Fibroblast of pulmonary artery (primary cell): ENCODE measurements around the gene KIF16B.

Experiments
- DNase-seq: peaks from one replicate; pipeline ENCODE4 v3.0.0-alpha.2; 2010; ENCODE audit warnings: low read depth
- H3K4me3 ChIP-seq: replicated peaks from 2 replicates; pipeline ENCODE4 v1.5.1; 2011; ENCODE audit warnings: low read depth, mild to moderate bottlenecking, control low read depth, low read length, moderate library complexity
- CTCF ChIP-seq: IDR thresholded peaks from 2 replicates; pipeline ENCODE4 v1.5.1; 2011; ENCODE audit warnings: mild to moderate bottlenecking, control low read depth, low read length, inconsistent platforms; ENCODE audit errors: missing control alignments

The KIF16B gene

GRCh38 chr20:16368645-16369292, 204.5 kb downstream of the KIF16B start:
- DNase-seq: peak; percentile 20

GRCh38 chr20:16367948-16368560, 205.2 kb downstream of the KIF16B start:
- TF ChIP-seq CTCF: no peak
- DNase-seq: no peak

More at GRCh38 chr20:16368645-16369292, 204.5 kb downstream of the KIF16B start:
- TF ChIP-seq CTCF: no peak
- H3K4me3 ChIP-seq: no peak overlapping the region

GRCh38 chr20:16366529-16366928, 206.7 kb downstream of the KIF16B start:
- DNase-seq: no peak
- TF ChIP-seq CTCF: no peak
- H3K4me3 ChIP-seq: no peak overlapping the region

More at GRCh38 chr20:16367948-16368560, 205.2 kb downstream of the KIF16B start:
- no peak overlapping the region for H3K4me3 ChIP-seq

GRCh38 chr20:16364320-16364687, 208.9 kb downstream of the KIF16B start:
- no peak overlapping the region for H3K4me3 ChIP-seq
- no peak for TF ChIP-seq CTCF
- DNase-seq: no peak

- H3K4me3 ChIP-seq: no peak overlapping the region
- DNase-seq: no peak
- no peak for TF ChIP-seq CTCF
Observed at GRCh38 chr20:16363506-16364319, 209.5 kb downstream of the KIF16B start.

- no peak overlapping the region for H3K4me3 ChIP-seq
- TF ChIP-seq CTCF: no peak
- DNase-seq: no peak
Observed at GRCh38 chr20:16362642-16363041, 210.6 kb downstream of the KIF16B start.
